Measurements from ENCODE around the gene NMNAT2.
"Not testable (repeated sequence)": the region's sequence is repeated elsewhere in the genome, so short reads cannot be mapped to it uniquely, and the experiment has no call there.

Gene NMNAT2

GRCh38 chr1:183417772-183418491, at the start of gene NMNAT2:
Gene NMNAT2, minus strand, starts transcription at chr1:183418380. Its CDS starts 113 bp downstream, at chr1:183418267.
- DNase-seq, result no peak

GRCh38 chr1:183467687-183468086, 49.5 kb upstream of the NMNAT2 start:
- DNase-seq, result no peak

- no peak for DNase-seq
Observed at GRCh38 chr1:183466781-183467180, 48.6 kb upstream of the NMNAT2 start.

GRCh38 chr1:183463566-183463965, 45.4 kb upstream of the NMNAT2 start:
- DNase-seq, result no peak

- no peak for DNase-seq
Observed at GRCh38 chr1:183461350-183461749, 43.2 kb upstream of the NMNAT2 start.

GRCh38 chr1:183460596-183460995, 42.4 kb upstream of the NMNAT2 start:
- no peak for DNase-seq

GRCh38 chr1:183457449-183457848, 39.3 kb upstream of the NMNAT2 start:
- DNase-seq, result no peak

GRCh38 chr1:183456826-183457225, 38.6 kb upstream of the NMNAT2 start:
- no peak for DNase-seq

GRCh38 chr1:183454377-183454776, 36.2 kb upstream of the NMNAT2 start:
- DNase-seq, result no peak

- DNase-seq, result no peak
Observed at GRCh38 chr1:183450093-183450492, 31.9 kb upstream of the NMNAT2 start.

GRCh38 chr1:183449223-183449770, 31.1 kb upstream of the NMNAT2 start:
- DNase-seq, result no peak

GRCh38 chr1:183444243-183444642, 26.1 kb upstream of the NMNAT2 start:
- DNase-seq, result no peak

- no peak for DNase-seq
Observed at GRCh38 chr1:183443466-183443865, 25.3 kb upstream of the NMNAT2 start.

GRCh38 chr1:183443011-183443410, 24.8 kb upstream of the NMNAT2 start:
- DNase-seq, result no peak

- no peak for DNase-seq
Observed at GRCh38 chr1:183438060-183438459, 19.9 kb upstream of the NMNAT2 start.

- no peak for DNase-seq
Observed at GRCh38 chr1:183435497-183435896, 17.3 kb upstream of the NMNAT2 start.

GRCh38 chr1:183433703-183434102, 15.5 kb upstream of the NMNAT2 start:
- no peak for DNase-seq

GRCh38 chr1:183432548-183432875, 14.3 kb upstream of the NMNAT2 start:
- no peak for DNase-seq

- no peak for DNase-seq
Observed at GRCh38 chr1:183431840-183432547, 13.8 kb upstream of the NMNAT2 start.

- not testable (repeated sequence) for DNase-seq
Observed at GRCh38 chr1:183427591-183427990, 9.4 kb upstream of the NMNAT2 start.

- no peak for DNase-seq
Observed at GRCh38 chr1:183424691-183425090, 6.5 kb upstream of the NMNAT2 start.

- DNase-seq, result no peak
Observed at GRCh38 chr1:183423541-183423940, 5.4 kb upstream of the NMNAT2 start.

GRCh38 chr1:183419399-183419798, 1.2 kb upstream of the NMNAT2 start:
- DNase-seq, result no peak

GRCh38 chr1:183418696-183419095, 516 bp upstream of the NMNAT2 start:
- DNase-seq, result no peak
